Spinal cord (tissue), 10 donors: ENCODE results near the gene HORMAD1. TPM values are rescaled to one million over a fixed set of nuclear protein-coding genes. Genes with fewer than 3 reads are reported as not detected.
A peak's percentile ranks its signal among the peaks of the same experiment; 100 is the strongest.

ENCODE experiments used
- DNase-seq, 6 donors: peaks; one replicate each; pipeline versions ENCODE4 v3.0.0 to v3.0.0-alpha.2; 2013 to 2015; ENCODE audit warnings: low spot score in 6 of 6, low read depth in 4 of 6
- H3K27ac ChIP-seq: one replicate; pipeline ENCODE4 v1.5.1; 2013; ENCODE audit warnings: low read depth, low read length, control low read depth
- H3K27me3 ChIP-seq: one replicate; pipeline ENCODE4 v1.6.1; 2013; ENCODE audit warnings: low read length; ENCODE audit not compliant: control insufficient read depth, insufficient read depth
- H3K36me3 ChIP-seq: one replicate; pipeline ENCODE4 v1.6.1; 2013; ENCODE audit warnings: low read length; ENCODE audit not compliant: control insufficient read depth, insufficient read depth
- H3K4me1 ChIP-seq: one replicate; pipeline ENCODE4 v1.6.1; 2013; ENCODE audit warnings: low read length; ENCODE audit not compliant: control insufficient read depth, insufficient read depth
- H3K4me3 ChIP-seq: one replicate; pipeline ENCODE4 v1.5.1; 2013; ENCODE audit warnings: low read depth, low read length, control low read depth
- H3K9me3 ChIP-seq: one replicate; pipeline ENCODE4 v1.6.1; 2013; ENCODE audit warnings: low read length; ENCODE audit not compliant: control insufficient read depth, insufficient read depth
- WGBS: methylation state at CpG from one replicate; pipeline ENCODE4 v1.1.5; 2013; ENCODE audit warnings: missing lambda C conversion rate; ENCODE audit not compliant: insufficient coverage; 5-methylcytosine and 5-hydroxymethylcytosine counted together
- polyA plus RNA-seq, 2 donors: library from polyadenylated mRNA; unstranded; fragments of 120-200 nt; gene quantifications; one replicate each; pipeline ENCODE4 v1.2.1, GENCODE V29; 2013; ENCODE audit not compliant: insufficient read length in 2 of 2
- total RNA-seq, 2 donors: library from RNA; depleted of rRNA in 1 of 2; stranded (reverse); fragments of 120-200 nt in 1 of 2; fragments of >200 nt in 1 of 2; gene quantifications; one replicate each; pipeline versions ENCODE4 v1.2.3 to v1.2.4, GENCODE V29; 2013 to 2014
- donor health status: healthy.

Gene HORMAD1
- total and polyA plus RNA-seq, 4 donors, result 0.21 to 2.7 (median 0.77) TPM; not detected in 1

- H3K4me1 ChIP-seq, result no peaks in the 10 kb centered on the region
- H3K27ac ChIP-seq, result no peak overlapping the region
- H3K9me3 ChIP-seq, result no peaks in the 10 kb centered on the region
- H3K4me3 ChIP-seq, result no peak overlapping the region
- H3K36me3 ChIP-seq, result no peaks in the 10 kb centered on the region
- H3K27me3 ChIP-seq, result no peaks in the 10 kb centered on the region
- no peak for DNase-seq
- WGBS, result no CpG with 5 or more reads among the region's 1 CpG
These were observed 14.6 kb downstream of the HORMAD1 start for GRCh38 chr1:150706091-150706490.

GRCh38 chr1:150703427-150703826 is 17.3 kb downstream of the HORMAD1 start:
- Histone ChIP-seq H3K36me3 (no peaks in the 10 kb centered on the region), H3K9me3 (no peaks in the 10 kb centered on the region), H3K27ac (no peak overlapping the region), H3K4me3 (no peak overlapping the region), H3K27me3 (no peaks in the 10 kb centered on the region), H3K4me1 (no peaks in the 10 kb centered on the region)
- no peak for DNase-seq

- WGBS, result 3% methylated on average over 6 of the region's 18 CpGs
These were observed 23.4 kb downstream of the HORMAD1 start, which contains the start of gene GOLPH3L for GRCh38 chr1:150696995-150697927. TSS of gene GOLPH3L (minus strand) at chr1:150697154. CDS start at chr1:150694838, 2,316 bp downstream.

GRCh38 chr1:150696590-150696989 is 24.1 kb downstream of the HORMAD1 start:
- peak overlapping the region; percentile 31 for H3K27ac ChIP-seq
- DNase-seq, result no peak
- no peaks in the 10 kb centered on the region for H3K4me1 ChIP-seq
- H3K9me3 ChIP-seq, result no peaks in the 10 kb centered on the region
- H3K27me3 ChIP-seq, result no peaks in the 10 kb centered on the region
- WGBS, result no CpG with 5 or more reads among the region's 6 CpGs
- H3K4me3 ChIP-seq, result peak overlapping the region; percentile 83
- no peaks in the 10 kb centered on the region for H3K36me3 ChIP-seq

More at GRCh38 chr1:150696995-150697927, 23.4 kb downstream of the HORMAD1 start, which contains the start of gene GOLPH3L:
- Histone ChIP-seq H3K36me3 (no peaks in the 10 kb centered on the region), H3K9me3 (no peaks in the 10 kb centered on the region), H3K4me1 (no peaks in the 10 kb centered on the region), H3K4me3 (peak within 1 kb of the TSS; percentile 83), H3K27me3 (no peaks in the 10 kb centered on the region), H3K27ac (peak within 1 kb of the TSS; percentile 31)
- peak; percentile 93 to 100 (median 96) for DNase-seq

- Histone ChIP-seq H3K27me3 (no peaks in the 10 kb centered on the region), H3K36me3 (no peaks in the 10 kb centered on the region), H3K9me3 (no peaks in the 10 kb centered on the region), H3K4me1 (no peaks in the 10 kb centered on the region), H3K4me3 (peak overlapping the region; percentile 83), H3K27ac (no peak overlapping the region)
- DNase-seq, result no peak
- no CpG with 5 or more reads among the region's 1 CpG for WGBS
These were observed 24.5 kb downstream of the HORMAD1 start for GRCh38 chr1:150696162-150696561.

GRCh38 chr1:150695561-150695960 is 25.1 kb downstream of the HORMAD1 start:
- no peaks in the 10 kb centered on the region for H3K9me3 ChIP-seq
- no peaks in the 10 kb centered on the region for H3K4me1 ChIP-seq
- H3K4me3 ChIP-seq, result no peak overlapping the region
- no CpG with 5 or more reads among the region's 4 CpGs for WGBS
- H3K27ac ChIP-seq, result no peak overlapping the region
- no peaks in the 10 kb centered on the region for H3K27me3 ChIP-seq
- no peak for DNase-seq
- no peaks in the 10 kb centered on the region for H3K36me3 ChIP-seq

GRCh38 chr1:150692720-150693119 is 28.0 kb downstream of the HORMAD1 start:
- H3K36me3 ChIP-seq, result no peaks in the 10 kb centered on the region
- no peak overlapping the region for H3K27ac ChIP-seq
- no peaks in the 10 kb centered on the region for H3K9me3 ChIP-seq
- no peak for DNase-seq
- no CpG with 5 or more reads among the region's 3 CpGs for WGBS
- H3K4me1 ChIP-seq, result no peaks in the 10 kb centered on the region
- no peaks in the 10 kb centered on the region for H3K27me3 ChIP-seq
- H3K4me3 ChIP-seq, result no peak overlapping the region

- H3K4me3 ChIP-seq, result no peak overlapping the region
- no peak for DNase-seq
- no peaks in the 10 kb centered on the region for H3K4me1 ChIP-seq
- H3K27me3 ChIP-seq, result no peaks in the 10 kb centered on the region
- no peak overlapping the region for H3K27ac ChIP-seq
- 84% methylated on average over 1 of the region's 1 CpG for WGBS
- no peaks in the 10 kb centered on the region for H3K9me3 ChIP-seq
- peaks cover 4% of the 10 kb centered on the region for H3K36me3 ChIP-seq
These were observed 31.9 kb downstream of the HORMAD1 start for GRCh38 chr1:150688763-150689162.

- Histone ChIP-seq H3K27ac (no peak overlapping the region), H3K27me3 (no peaks in the 10 kb centered on the region), H3K4me1 (no peaks in the 10 kb centered on the region), H3K9me3 (no peaks in the 10 kb centered on the region), H3K36me3 (peaks cover 4% of the 10 kb centered on the region), H3K4me3 (no peak overlapping the region)
- DNase-seq, result no peak
- WGBS, result 100% methylated on average over 2 of the region's 3 CpGs
These were observed 34.4 kb downstream of the HORMAD1 start for GRCh38 chr1:150686275-150686674.

- no peaks in the 10 kb centered on the region for H3K27me3 ChIP-seq
- no peak overlapping the region for H3K4me3 ChIP-seq
- WGBS, result no CpG with 5 or more reads among the region's 1 CpG
- peaks cover 4% of the 10 kb centered on the region for H3K36me3 ChIP-seq
- no peaks in the 10 kb centered on the region for H3K4me1 ChIP-seq
- H3K27ac ChIP-seq, result no peak overlapping the region
- peak in 1 of 6 donors; percentile 2 for DNase-seq
- no peaks in the 10 kb centered on the region for H3K9me3 ChIP-seq
These were observed 36.8 kb downstream of the HORMAD1 start for GRCh38 chr1:150683914-150684313.
